Uterus (tissue), 4 donors: ENCODE data around the gene CERS5. TPM values are rescaled to one million over a fixed set of nuclear protein-coding genes. Genes with fewer than 3 reads are reported as not detected.

Source experiments
- DNase-seq, 2 donors: peaks; one replicate each; pipeline ENCODE4 v3.0.0-alpha.2; 2019 to 2020
- H3K27ac ChIP-seq, 2 donors: fragments of 200-600 bp; sonication (generic); 1 replicate in 1 of 2; 2 replicates in 1 of 2; pipeline ENCODE4 v1.5.1; 2016 to 2018
- H3K27me3 ChIP-seq, 2 donors: fragments of 200-600 bp; sonication (generic); one replicate each; pipeline ENCODE4 v1.5.1; 2018 to 2019; ENCODE audit warnings: control low read depth in 1 of 2
- H3K36me3 ChIP-seq, 2 donors: fragments of 200-600 bp; sonication (generic); one replicate each; pipeline ENCODE4 v1.5.1; 2019; ENCODE audit warnings: control low read depth in 1 of 2
- H3K4me1 ChIP-seq, 2 donors: fragments of 200-600 bp; sonication (generic); one replicate each; pipeline ENCODE4 v1.5.1; 2018 to 2019; ENCODE audit warnings: control low read depth in 1 of 2
- H3K4me3 ChIP-seq, 2 donors: fragments of 200-600 bp; sonication (generic); 1 replicate in 1 of 2; 2 replicates in 1 of 2; pipeline ENCODE4 v1.5.1; 2018 to 2019; ENCODE audit warnings: mild to moderate bottlenecking in 1 of 2
- H3K9me3 ChIP-seq, 2 donors: fragments of 200-600 bp; sonication (generic); one replicate each; pipeline ENCODE4 v1.5.1; 2019; ENCODE audit warnings: control low read depth in 1 of 2
- CTCF ChIP-seq, 4 experiments: fragments of 200-600 bp in 2 of 4; fragments of 450-650 bp in 2 of 4; sonication (generic) in 2 of 4; IDR thresholded peaks; one replicate each; pipeline ENCODE4 v1.5.1; 2016 to 2019; ENCODE audit warnings: antibody characterized with exemption in 4 of 4, mild to moderate bottlenecking in 2 of 4, moderate library complexity in 1 of 4
- POLR2A ChIP-seq, 2 donors: fragments of 450-650 bp; IDR thresholded peaks; one replicate each; pipeline ENCODE4 v1.6.1; 2016; ENCODE audit warnings: antibody characterized with exemption in 2 of 2, mild to moderate bottlenecking in 1 of 2, moderate library complexity in 1 of 2
- intact Hi-C: fragments of 100-400 bp; cut with DNase I; formaldehyde crosslinking; loops from one replicate; pipeline ENCODE4 v1.15.1; 2023; ENCODE audit warnings: low total_unique reads
- total RNA-seq, 4 donors: library from RNA; depleted of rRNA in 3 of 4; stranded (reverse); fragments of >200 nt in 3 of 4; gene quantifications; one replicate each; pipeline versions ENCODE4 v1.1.0 to v1.2.4, GENCODE V29; 2014 to 2023
- donor health status: DM: yes; HTN: yes; CAD: no.

Gene CERS5
- total RNA-seq, 4 donors from 2014 or later, result 9.1 to 73.9 (median 40.5) TPM

GRCh38 chr12:50200552-50201273, 33.5 kb upstream of the CERS5 start:
- H3K36me3 ChIP-seq, result no peaks in the 10 kb centered on the region
- H3K27ac ChIP-seq, result peak overlapping the region in 1 of 2 donors; percentile 43
- H3K4me3 ChIP-seq, result no peak overlapping the region
- intact Hi-C loops, result no loop called here
- no peak for DNase-seq
- TF ChIP-seq POLR2A (IDR thresholded peaks at IDR 0.05) (no peak), CTCF (IDR thresholded peaks at IDR 0.05) (no peak)
- H3K9me3 ChIP-seq, result no peaks in the 10 kb centered on the region
- H3K27me3 ChIP-seq, result no peaks in the 10 kb centered on the region
- H3K4me1 ChIP-seq, result no peaks in the 10 kb centered on the region

GRCh38 chr12:50198829-50199228, 31.7 kb upstream of the CERS5 start:
- Histone ChIP-seq H3K4me1 (no peaks in the 10 kb centered on the region), H3K27ac (no peak overlapping the region), H3K9me3 (no peaks in the 10 kb centered on the region), H3K4me3 (no peak overlapping the region), H3K36me3 (no peaks in the 10 kb centered on the region), H3K27me3 (no peaks in the 10 kb centered on the region)
- no peak for DNase-seq
- TF ChIP-seq CTCF (IDR thresholded peaks at IDR 0.05) (no peak), POLR2A (IDR thresholded peaks at IDR 0.05) (no peak)
- intact Hi-C loops, result no loop called here

GRCh38 chr12:50197297-50197727, 30.1 kb upstream of the CERS5 start:
- H3K36me3 ChIP-seq, result no peaks in the 10 kb centered on the region
- intact Hi-C loops, result no loop called here
- no peak for DNase-seq
- H3K4me3 ChIP-seq, result no peak overlapping the region
- no peak for TF ChIP-seq CTCF (IDR thresholded peaks at IDR 0.05)
- no peaks in the 10 kb centered on the region for H3K27me3 ChIP-seq
- H3K9me3 ChIP-seq, result no peaks in the 10 kb centered on the region
- peak overlapping the region; percentile 62 to 80 for H3K27ac ChIP-seq
- no peaks in the 10 kb centered on the region for H3K4me1 ChIP-seq

- Histone ChIP-seq H3K4me1 (no peaks in the 10 kb centered on the region), H3K4me3 (no peak overlapping the region), H3K27me3 (no peaks in the 10 kb centered on the region), H3K36me3 (no peaks in the 10 kb centered on the region), H3K9me3 (no peaks in the 10 kb centered on the region), H3K27ac (peak overlapping the region; percentile 62 to 80)
- TF ChIP-seq CTCF (IDR thresholded peaks at IDR 0.05), result no peak
- no peak for TF ChIP-seq POLR2A (IDR thresholded peaks at IDR 0.05)
- intact Hi-C loops, result no loop called here
- no peak for DNase-seq
Measured at GRCh38 chr12:50196537-50196936, 29.4 kb upstream of the CERS5 start.

- Histone ChIP-seq H3K4me1 (no peaks in the 10 kb centered on the region), H3K27ac (peak overlapping the region; percentile 62 to 80), H3K27me3 (no peaks in the 10 kb centered on the region), H3K9me3 (no peaks in the 10 kb centered on the region), H3K4me3 (no peak overlapping the region), H3K36me3 (no peaks in the 10 kb centered on the region)
- TF ChIP-seq CTCF (IDR thresholded peaks at IDR 0.05) (no peak), POLR2A (IDR thresholded peaks at IDR 0.05) (no peak)
- DNase-seq, result peak in 1 of 2 donors; percentile 44
- intact Hi-C loops, result no loop called here
Measured at GRCh38 chr12:50195832-50196231, 28.7 kb upstream of the CERS5 start.
